Upper lobe of right lung (tissue), 1 donor: ENCODE data around the gene CNGB1. TPM values are rescaled to one million over a fixed set of nuclear protein-coding genes. Genes with fewer than 3 reads are reported as not detected.

Source experiments
- ATAC-seq: fragments of 200-7000 bp; cut with Tn5 transposase; one replicate; pipeline ENCODE4 v1.9.1; 2020; ENCODE audit warnings: mild to moderate bottlenecking, moderate library complexity
- DNase-seq: peaks from one replicate; pipeline ENCODE4 v3.0.0-alpha.2; 2020
- H3K27ac ChIP-seq: fragments of 200-600 bp; one replicate; pipeline ENCODE4 v1.8.0; 2022
- H3K27me3 ChIP-seq: fragments of 200-600 bp; one replicate; pipeline ENCODE4 v1.8.0; 2022; ENCODE audit warnings: mild to moderate bottlenecking
- H3K36me3 ChIP-seq: fragments of 200-600 bp; one replicate; pipeline ENCODE4 v1.8.0; 2022
- H3K4me1 ChIP-seq: fragments of 200-600 bp; one replicate; pipeline ENCODE4 v1.8.0; 2022
- H3K4me3 ChIP-seq: fragments of 200-600 bp; one replicate; pipeline ENCODE4 v1.8.0; 2022; ENCODE audit warnings: mild to moderate bottlenecking
- H3K9me3 ChIP-seq: fragments of 200-600 bp; one replicate; pipeline ENCODE4 v1.8.0; 2022
- intact Hi-C: fragments of 100-400 bp; cut with DNase I; formaldehyde crosslinking; loops from one replicate; pipeline ENCODE4 v1.11.0; 2022
- total RNA-seq: library from RNA; stranded (reverse); fragmentation: NEBNext Ultra II Directional; extraction: Animal tissue kit (Norgen Biotek cat#: 25700); gene quantifications from one replicate; pipeline ENCODE4 v1.2.1, GENCODE V29; 2021
- TF ChIP-seq, protein P1 (sequence below): fragments of 200-600 bp; IDR thresholded peaks from one replicate; pipeline ENCODE4 v1.8.0; 2022; ENCODE audit warnings: antibody characterized with exemption
- donor health status: DM: no; HTN: yes; CAD: no; lungs with severe emphysema.

The CNGB1 gene
- total RNA-seq, 1 donor from 2014 or later: not detected

DNA sequence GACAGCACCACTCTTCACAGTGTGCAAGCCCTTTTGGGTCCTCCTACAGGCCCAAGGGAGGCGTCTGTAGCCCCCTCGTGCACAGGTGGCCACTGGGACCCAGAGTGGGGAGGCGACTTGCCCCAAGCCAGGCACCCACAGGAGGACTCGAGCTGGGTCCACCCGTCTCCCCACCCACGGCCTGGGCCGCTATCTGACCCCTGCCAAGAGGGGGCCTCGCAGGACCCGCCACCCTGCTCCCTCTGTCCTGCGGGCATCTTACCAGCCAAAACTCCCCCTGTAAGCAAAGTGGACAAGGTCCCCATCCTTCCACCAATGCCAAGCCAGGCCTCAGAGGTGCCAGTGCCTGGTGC is 31.1 kb downstream of the CNGB1 start:
- TF ChIP-seq, protein P1, sequence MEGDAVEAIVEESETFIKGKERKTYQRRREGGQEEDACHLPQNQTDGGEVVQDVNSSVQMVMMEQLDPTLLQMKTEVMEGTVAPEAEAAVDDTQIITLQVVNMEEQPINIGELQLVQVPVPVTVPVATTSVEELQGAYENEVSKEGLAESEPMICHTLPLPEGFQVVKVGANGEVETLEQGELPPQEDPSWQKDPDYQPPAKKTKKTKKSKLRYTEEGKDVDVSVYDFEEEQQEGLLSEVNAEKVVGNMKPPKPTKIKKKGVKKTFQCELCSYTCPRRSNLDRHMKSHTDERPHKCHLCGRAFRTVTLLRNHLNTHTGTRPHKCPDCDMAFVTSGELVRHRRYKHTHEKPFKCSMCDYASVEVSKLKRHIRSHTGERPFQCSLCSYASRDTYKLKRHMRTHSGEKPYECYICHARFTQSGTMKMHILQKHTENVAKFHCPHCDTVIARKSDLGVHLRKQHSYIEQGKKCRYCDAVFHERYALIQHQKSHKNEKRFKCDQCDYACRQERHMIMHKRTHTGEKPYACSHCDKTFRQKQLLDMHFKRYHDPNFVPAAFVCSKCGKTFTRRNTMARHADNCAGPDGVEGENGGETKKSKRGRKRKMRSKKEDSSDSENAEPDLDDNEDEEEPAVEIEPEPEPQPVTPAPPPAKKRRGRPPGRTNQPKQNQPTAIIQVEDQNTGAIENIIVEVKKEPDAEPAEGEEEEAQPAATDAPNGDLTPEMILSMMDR: peak; percentile 2
- DNase-seq (peak; percentile 65), ATAC-seq (peak; percentile 2)
- Histone ChIP-seq H3K36me3 (no peaks in the 10 kb centered on the region), H3K4me1 (peaks cover 18% of the 10 kb centered on the region), H3K27me3 (no peaks in the 10 kb centered on the region), H3K4me3 (no peak overlapping the region), H3K9me3 (no peaks in the 10 kb centered on the region), H3K27ac (no peak overlapping the region)
- intact Hi-C loops: no loop called here

DNA sequence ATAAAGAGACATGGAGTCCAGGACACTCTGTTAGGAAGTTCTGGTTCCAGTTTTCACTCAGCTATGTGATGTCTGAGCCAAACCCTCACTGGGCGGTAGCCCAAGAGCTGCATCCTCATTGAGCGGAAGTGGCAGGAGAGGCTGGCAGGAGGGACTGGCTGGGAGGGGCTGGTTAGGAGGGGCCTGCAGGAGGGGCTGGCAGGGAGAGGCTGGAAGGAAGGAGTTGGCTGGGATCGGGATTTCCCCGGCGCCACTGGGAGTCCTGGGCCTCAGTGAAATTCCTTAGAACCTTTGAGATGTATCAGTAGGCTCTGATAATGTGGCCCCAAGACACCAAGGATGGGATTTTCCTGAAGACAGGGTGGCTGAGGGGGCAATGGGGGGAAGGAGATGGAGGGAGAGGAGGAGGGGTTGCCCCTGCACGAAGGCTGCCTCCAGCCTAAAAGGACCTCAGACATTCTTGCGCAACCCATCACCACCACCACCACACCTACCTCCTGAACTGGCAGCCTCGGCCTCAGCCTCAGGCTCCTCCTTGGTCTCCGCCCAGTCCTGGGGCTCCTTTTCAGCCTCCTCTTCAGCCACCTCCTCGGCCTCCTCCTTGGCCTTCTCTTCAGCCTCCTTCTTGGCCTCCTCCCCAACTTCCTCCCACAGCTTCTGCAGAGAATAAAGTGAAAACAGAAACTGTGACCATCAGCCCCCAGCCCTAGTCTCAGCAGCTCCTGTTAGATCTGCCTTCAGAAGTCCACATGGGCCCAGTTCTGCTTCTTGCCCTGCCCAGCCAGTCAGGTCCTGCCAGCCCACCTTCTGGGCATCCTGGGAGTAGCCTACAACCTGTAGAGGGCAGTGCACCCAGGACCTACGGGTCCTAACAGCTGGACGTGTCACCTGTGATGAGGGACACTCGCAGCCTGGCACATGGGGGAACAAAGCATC is 31.7 kb downstream of the CNGB1 start:
- Histone ChIP-seq H3K27ac (peak overlapping the region; percentile 45), H3K9me3 (no peaks in the 10 kb centered on the region), H3K4me1 (peaks cover 18% of the 10 kb centered on the region), H3K27me3 (no peaks in the 10 kb centered on the region), H3K4me3 (no peak overlapping the region), H3K36me3 (no peaks in the 10 kb centered on the region)
- DNase-seq: peak; percentile 89
- intact Hi-C loops: no loop called here
- ATAC-seq: peak; percentile 90
- TF ChIP-seq, protein P1: peak; percentile 15

DNA sequence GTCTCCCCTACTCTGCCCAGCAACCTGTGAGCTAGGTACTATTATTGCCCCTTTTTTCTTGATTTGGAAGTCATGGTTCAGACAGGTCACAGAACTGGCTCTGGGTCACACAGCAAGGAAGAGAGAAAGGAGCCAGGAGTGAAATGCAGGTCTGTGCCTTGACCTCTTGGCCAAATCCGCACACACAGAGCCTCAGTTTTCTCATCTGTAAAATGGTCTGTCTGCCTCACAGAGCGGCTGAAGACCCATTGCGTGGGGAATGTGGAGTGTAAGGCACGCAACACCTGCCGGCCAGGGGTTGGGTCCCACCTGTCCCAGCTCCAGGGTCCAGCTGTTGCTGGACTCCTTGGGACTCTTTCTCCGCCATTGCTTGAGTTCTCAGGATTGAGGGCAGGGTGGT is 32.4 kb downstream of the CNGB1 start:
- H3K27ac ChIP-seq: peak overlapping the region; percentile 45

DNA sequence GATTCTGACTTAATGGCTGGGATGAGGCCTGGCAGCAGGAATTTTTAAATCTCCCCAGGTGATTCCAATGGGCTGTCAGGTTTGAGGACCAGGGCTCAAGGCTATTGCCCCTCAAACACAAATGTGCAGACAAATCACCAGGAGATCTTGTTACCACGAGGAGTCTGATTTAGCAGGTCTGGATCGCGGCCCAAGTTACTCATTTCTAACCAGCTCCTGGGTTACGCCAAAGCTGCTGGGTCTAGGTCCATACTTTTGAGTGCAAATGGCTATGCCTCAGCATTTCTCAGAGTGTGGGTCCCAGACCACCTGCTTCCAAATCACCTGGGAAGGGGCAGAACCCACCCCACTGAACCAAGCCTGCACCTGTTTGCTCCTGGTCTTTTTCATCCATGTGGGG is 33.1 kb downstream of the CNGB1 start:
- Histone ChIP-seq H3K9me3 (no peaks in the 10 kb centered on the region), H3K36me3 (no peaks in the 10 kb centered on the region), H3K4me3 (no peak overlapping the region), H3K27me3 (no peaks in the 10 kb centered on the region), H3K4me1 (peaks cover 18% of the 10 kb centered on the region), H3K27ac (no peak overlapping the region)
- DNase-seq (no peak), ATAC-seq (no peak)
- intact Hi-C loops: no loop called here
- TF ChIP-seq, protein P1: no peak

More for the DNA sequence above, 32.4 kb downstream of the CNGB1 start:
- ATAC-seq (no peak), DNase-seq (no peak)
- Histone ChIP-seq H3K36me3 (no peaks in the 10 kb centered on the region), H3K4me1 (peaks cover 18% of the 10 kb centered on the region), H3K9me3 (no peaks in the 10 kb centered on the region), H3K4me3 (no peak overlapping the region), H3K27me3 (no peaks in the 10 kb centered on the region)
- intact Hi-C loops: no loop called here
- TF ChIP-seq, protein P1: no peak

DNA sequence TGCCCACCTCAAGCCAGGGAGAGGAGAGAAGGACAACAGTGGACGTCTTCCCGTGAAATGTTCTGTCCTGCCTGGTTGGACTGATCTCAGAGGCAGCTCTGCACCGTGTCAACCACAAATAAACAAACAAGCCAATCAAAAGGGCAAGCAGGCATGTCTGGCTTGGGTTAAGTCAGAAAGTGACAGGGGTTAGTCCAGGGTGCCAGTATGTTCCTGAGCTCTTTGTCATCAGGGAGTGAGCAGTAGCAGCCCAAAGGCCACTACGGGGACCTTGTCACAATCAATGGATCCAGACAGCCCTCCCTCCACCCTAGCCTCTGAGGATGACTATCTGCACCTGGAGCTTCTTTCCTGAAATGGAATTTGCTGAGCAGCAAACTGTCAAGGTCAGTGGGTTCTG is 35.0 kb downstream of the CNGB1 start:
- no peaks in the 10 kb centered on the region for H3K9me3 ChIP-seq
- H3K4me1 ChIP-seq: peaks cover 14% of the 10 kb centered on the region
- no peak overlapping the region for H3K27ac ChIP-seq
- no peaks in the 10 kb centered on the region for H3K36me3 ChIP-seq
- H3K4me3 ChIP-seq: no peak overlapping the region
- intact Hi-C loops: no loop called here
- ATAC-seq (no peak), DNase-seq (no peak)
- H3K27me3 ChIP-seq: no peaks in the 10 kb centered on the region
- TF ChIP-seq, protein P1: no peak
